Loucy (cell line): ENCODE data around the gene NHS.

Experiments
- H2AFZ ChIP-seq: fragments of 200-600 bp; sonication (generic); 2 replicates; pipeline ENCODE4 v1.6.0; 2016; ENCODE audit warnings: antibody characterized with exemption, mild to moderate bottlenecking, low read length, moderate library complexity
- H3F3A ChIP-seq: fragments of 200-600 bp; 2 replicates; pipeline ENCODE4 v1.6.0; 2016; ENCODE audit warnings: antibody characterized with exemption, low read depth, mild to moderate bottlenecking
- H3K27me3 ChIP-seq: fragments of 200-600 bp; sonication (generic); 2 replicates; pipeline ENCODE4 v1.6.1; 2014; ENCODE audit warnings: low read length, mild to moderate bottlenecking; ENCODE audit not compliant: insufficient read depth, poor library complexity, severe bottlenecking
- H3K36me3 ChIP-seq: fragments of 200-600 bp; sonication (generic); 2 replicates; pipeline ENCODE4 v1.6.1; 2016; ENCODE audit warnings: low read length; ENCODE audit not compliant: insufficient read depth
- H3K4me1 ChIP-seq: fragments of 200-600 bp; sonication (generic); 2 replicates; pipeline ENCODE4 v1.5.1; 2014; ENCODE audit warnings: low read length, mild to moderate bottlenecking; ENCODE audit not compliant: insufficient read depth, poor library complexity, severe bottlenecking
- H3K4me2 ChIP-seq: fragments of 200-600 bp; sonication (generic); 2 replicates; pipeline ENCODE4 v1.6.0; 2014; ENCODE audit warnings: antibody characterized with exemption, low read length, low read depth, mild to moderate bottlenecking; ENCODE audit not compliant: poor library complexity, severe bottlenecking
- H3K4me3 ChIP-seq: fragments of 200-600 bp; sonication (generic); 2 replicates; pipeline ENCODE4 v1.5.1; 2014; ENCODE audit warnings: low read length, mild to moderate bottlenecking, mixed read lengths; ENCODE audit not compliant: poor library complexity, severe bottlenecking
- H3K79me2 ChIP-seq: fragments of 200-600 bp; sonication (generic); 2 replicates; pipeline ENCODE4 v1.6.1; 2014; ENCODE audit warnings: low read length; ENCODE audit not compliant: insufficient read depth
- H3K9ac ChIP-seq: fragments of 200-600 bp; sonication (generic); 2 replicates; pipeline ENCODE4 v1.6.0; 2014; ENCODE audit warnings: mild to moderate bottlenecking, low read depth, low read length, moderate library complexity; ENCODE audit not compliant: poor library complexity, severe bottlenecking
- H3K9me2 ChIP-seq: fragments of 200-600 bp; sonication (generic); replicated peaks from 2 replicates; pipeline ENCODE4 v1.6.1; 2016; ENCODE audit warnings: low read depth, low read length, mixed read lengths
- H3K9me3 ChIP-seq: fragments of 200-600 bp; sonication (generic); 2 replicates; pipeline ENCODE4 v1.6.1; 2014; ENCODE audit warnings: mild to moderate bottlenecking, antibody characterized with exemption, low read length, low read depth; ENCODE audit not compliant: insufficient read depth
- H4K20me1 ChIP-seq: fragments of 200-600 bp; sonication (generic); 2 replicates; pipeline ENCODE4 v1.6.0; 2014; ENCODE audit warnings: antibody characterized with exemption, low read length, mild to moderate bottlenecking; ENCODE audit not compliant: insufficient read depth, poor library complexity, severe bottlenecking
- EZH2phosphoT487 ChIP-seq: fragments of 200-600 bp; IDR thresholded peaks from 2 replicates; pipeline ENCODE4 v1.6.1; 2018; ENCODE audit warnings: antibody characterized with exemption, mild to moderate bottlenecking, moderate library complexity, borderline replicate concordance
- TF ChIP-seq, protein P1 (sequence below): fragments of 200-600 bp; sonication (generic); conservative IDR thresholded peaks from 2 replicates; pipeline ENCODE4 v1.5.1; 2014; ENCODE audit warnings: mild to moderate bottlenecking, antibody characterized with exemption, low read length

Gene NHS

DNA sequence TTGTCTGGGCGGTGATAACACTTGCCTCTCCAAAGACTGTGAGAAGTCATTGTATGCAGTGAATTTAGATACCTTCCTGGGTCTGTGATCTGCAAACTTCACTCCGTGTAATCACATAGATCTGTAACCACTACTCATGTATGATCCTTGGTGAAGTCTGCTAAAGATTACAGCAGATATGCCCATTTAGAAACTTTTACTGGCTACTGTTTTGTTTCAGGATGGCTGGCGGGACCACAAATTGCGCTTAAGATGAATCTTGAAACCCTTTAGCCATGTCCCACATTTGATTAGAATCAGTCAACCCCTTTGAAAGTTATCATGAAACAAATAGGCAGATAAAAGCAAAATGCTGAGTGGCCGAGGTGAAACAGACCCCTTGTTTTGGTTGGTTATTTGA lies 235.8 kb downstream of the NHS start:
- Histone ChIP-seq H3K9me2 (no peaks in the 10 kb centered on the region), H3K9me3 (no peaks in the 10 kb centered on the region), H3F3A (no peaks in the 10 kb centered on the region), H3K4me2 (no peak overlapping the region), H3K36me3 (no peaks in the 10 kb centered on the region), H4K20me1 (no peaks in the 10 kb centered on the region), H3K4me3 (no peak overlapping the region), H3K27me3 (no peaks in the 10 kb centered on the region), H2AFZ (no peak overlapping the region), H3K9ac (no peak overlapping the region), H3K4me1 (no peaks in the 10 kb centered on the region), H3K79me2 (no peaks in the 10 kb centered on the region)
- no peak for TF ChIP-seq EZH2phosphoT487
- TF ChIP-seq, protein P1, sequence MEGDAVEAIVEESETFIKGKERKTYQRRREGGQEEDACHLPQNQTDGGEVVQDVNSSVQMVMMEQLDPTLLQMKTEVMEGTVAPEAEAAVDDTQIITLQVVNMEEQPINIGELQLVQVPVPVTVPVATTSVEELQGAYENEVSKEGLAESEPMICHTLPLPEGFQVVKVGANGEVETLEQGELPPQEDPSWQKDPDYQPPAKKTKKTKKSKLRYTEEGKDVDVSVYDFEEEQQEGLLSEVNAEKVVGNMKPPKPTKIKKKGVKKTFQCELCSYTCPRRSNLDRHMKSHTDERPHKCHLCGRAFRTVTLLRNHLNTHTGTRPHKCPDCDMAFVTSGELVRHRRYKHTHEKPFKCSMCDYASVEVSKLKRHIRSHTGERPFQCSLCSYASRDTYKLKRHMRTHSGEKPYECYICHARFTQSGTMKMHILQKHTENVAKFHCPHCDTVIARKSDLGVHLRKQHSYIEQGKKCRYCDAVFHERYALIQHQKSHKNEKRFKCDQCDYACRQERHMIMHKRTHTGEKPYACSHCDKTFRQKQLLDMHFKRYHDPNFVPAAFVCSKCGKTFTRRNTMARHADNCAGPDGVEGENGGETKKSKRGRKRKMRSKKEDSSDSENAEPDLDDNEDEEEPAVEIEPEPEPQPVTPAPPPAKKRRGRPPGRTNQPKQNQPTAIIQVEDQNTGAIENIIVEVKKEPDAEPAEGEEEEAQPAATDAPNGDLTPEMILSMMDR: no peak

DNA sequence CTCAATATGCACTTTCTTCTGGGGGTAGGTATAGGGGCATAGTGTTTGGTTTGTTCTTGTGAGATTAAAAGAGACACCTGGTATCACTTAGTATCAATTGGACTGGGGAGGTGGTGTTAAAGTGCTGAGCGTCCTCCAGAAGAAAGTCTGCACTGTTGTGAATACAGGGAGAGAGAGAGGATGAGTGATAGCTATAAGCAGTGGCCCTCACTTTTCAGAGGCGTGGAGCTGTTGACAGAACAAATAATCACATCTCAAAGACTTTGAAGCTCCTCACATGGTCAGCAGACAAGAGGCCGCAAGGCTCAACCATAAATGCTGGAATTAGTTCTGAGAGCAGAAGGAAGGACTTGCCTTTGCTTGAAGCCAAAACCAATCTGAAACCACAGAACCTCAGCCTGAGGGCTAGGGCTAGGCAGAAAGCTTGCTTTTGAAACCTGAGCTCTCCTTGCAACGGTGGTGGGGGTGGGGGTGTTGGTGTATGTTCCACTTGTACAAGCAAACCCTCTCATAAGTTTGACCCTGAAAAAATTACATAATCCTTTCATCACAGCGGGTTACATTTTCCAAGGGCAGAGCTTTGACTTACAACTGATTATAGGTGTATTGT lies 239.1 kb downstream of the NHS start:
- Histone ChIP-seq H3K9me3 (no peaks in the 10 kb centered on the region), H3K36me3 (no peaks in the 10 kb centered on the region), H3K4me2 (no peak overlapping the region), H3K27me3 (no peaks in the 10 kb centered on the region), H3K9me2 (no peaks in the 10 kb centered on the region), H3K9ac (no peak overlapping the region), H3K79me2 (no peaks in the 10 kb centered on the region), H3K4me3 (no peak overlapping the region), H3F3A (no peaks in the 10 kb centered on the region), H3K4me1 (no peaks in the 10 kb centered on the region), H4K20me1 (no peaks in the 10 kb centered on the region), H2AFZ (no peak overlapping the region)
- TF ChIP-seq, protein P1: no peak

DNA sequence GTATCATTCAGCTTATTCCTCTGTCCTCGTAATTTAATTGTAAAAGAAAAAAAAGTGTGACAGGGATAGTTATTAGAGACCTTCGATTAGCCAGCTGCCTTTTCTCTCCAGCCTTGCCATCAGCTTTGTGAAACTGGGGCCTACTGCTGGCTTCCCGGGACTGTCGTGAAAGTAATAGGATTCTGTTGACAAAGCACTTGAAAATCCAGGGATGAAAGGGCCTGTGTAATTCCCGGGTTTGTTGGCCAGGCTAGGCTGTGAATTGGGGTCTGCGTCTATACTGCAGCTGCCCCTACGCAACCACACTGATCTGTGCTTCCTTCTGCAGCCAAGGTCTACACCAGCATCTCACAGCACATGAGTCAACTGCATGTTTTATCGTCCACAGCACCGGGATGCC lies 241.9 kb downstream of the NHS start:
- no peak overlapping the region for H3K4me2 ChIP-seq
- no peaks in the 10 kb centered on the region for H4K20me1 ChIP-seq
- no peaks in the 10 kb centered on the region for H3K4me1 ChIP-seq
- no peaks in the 10 kb centered on the region for H3K9me2 ChIP-seq
- no peak overlapping the region for H2AFZ ChIP-seq
- H3K36me3 ChIP-seq: no peaks in the 10 kb centered on the region
- no peak overlapping the region for H3K4me3 ChIP-seq
- no peaks in the 10 kb centered on the region for H3F3A ChIP-seq
- TF ChIP-seq, protein P1: no peak
- no peak for TF ChIP-seq EZH2phosphoT487
- H3K9ac ChIP-seq: no peak overlapping the region
- H3K27me3 ChIP-seq: no peaks in the 10 kb centered on the region
- no peaks in the 10 kb centered on the region for H3K9me3 ChIP-seq
- no peaks in the 10 kb centered on the region for H3K79me2 ChIP-seq
